Gastroesophageal sphincter (tissue), 4 donors: Measurements from ENCODE around the gene SPINT1. TPM values are rescaled to one million over a fixed set of nuclear protein-coding genes. Genes with fewer than 3 reads are reported as not detected.

ENCODE experiments used
- ATAC-seq: fragments of 150-250 bp; one replicate; pipeline ENCODE4 v1.9.1; 2016; ENCODE audit warnings: mild to moderate bottlenecking, moderate library complexity
- H3K27ac ChIP-seq, 4 donors: fragments of 200-600 bp; sonication (generic) in 3 of 4; 1 replicate in 3 of 4; 2 replicates in 1 of 4; pipeline ENCODE4 v1.5.1; 2016 to 2019
- H3K27me3 ChIP-seq: fragments of 200-600 bp; sonication (generic); one replicate; pipeline ENCODE4 v1.5.1; 2019
- H3K36me3 ChIP-seq, 2 donors: fragments of 200-600 bp; sonication (generic); one replicate each; pipeline ENCODE4 v1.5.1; 2019; ENCODE audit warnings: control low read depth in 1 of 2
- H3K4me1 ChIP-seq, 3 donors: fragments of 200-600 bp; sonication (generic); 1 replicate in 2 of 3; 2 replicates in 1 of 3; pipeline ENCODE4 v1.5.1; 2016 to 2019; ENCODE audit warnings: control low read depth in 2 of 3
- H3K4me3 ChIP-seq, 2 donors: fragments of 200-600 bp; sonication (generic); one replicate each; pipeline ENCODE4 v1.5.1; 2019; ENCODE audit warnings: mild to moderate bottlenecking in 1 of 2, moderate library complexity in 1 of 2
- H3K9me3 ChIP-seq, 3 donors: fragments of 200-600 bp; sonication (generic); one replicate each; pipeline ENCODE4 v1.5.1; 2017 to 2019; ENCODE audit warnings: control low read depth in 2 of 3
- CTCF ChIP-seq, 4 experiments: fragments of 200-600 bp in 2 of 4; fragments of 450-650 bp in 2 of 4; sonication (generic) in 1 of 4; IDR thresholded peaks; one replicate each; pipeline ENCODE4 v1.5.1; 2017 to 2019; ENCODE audit warnings: antibody characterized with exemption in 4 of 4, mild to moderate bottlenecking in 2 of 4, moderate library complexity in 2 of 4
- EP300 ChIP-seq: sonication (generic); formaldehyde crosslinking; IDR thresholded peaks from one replicate; pipeline ENCODE4 v1.6.1; 2017; ENCODE audit warnings: antibody characterized with exemption, mild to moderate bottlenecking
- POLR2A ChIP-seq, 2 donors: fragments of 450-650 bp; IDR thresholded peaks; one replicate each; pipeline ENCODE4 v1.6.1; 2017; ENCODE audit warnings: antibody characterized with exemption in 2 of 2, mild to moderate bottlenecking in 2 of 2, moderate library complexity in 1 of 2
- POLR2AphosphoS5 ChIP-seq: sonication (generic); formaldehyde crosslinking; IDR thresholded peaks from one replicate; pipeline ENCODE4 v1.6.1; 2017; ENCODE audit warnings: antibody characterized with exemption
- WGBS, 2 donors: methylation state at CpG; one replicate each; pipeline ENCODE4 v1.1.5; 2018; ENCODE audit warnings: low coverage in 1 of 2; 5-methylcytosine and 5-hydroxymethylcytosine counted together
- total RNA-seq, 4 donors: library from RNA; depleted of rRNA; stranded (reverse); fragments of >200 nt; gene quantifications; one replicate each; pipeline ENCODE4 v1.1.0, GENCODE V29; 2016

The SPINT1 gene
- total RNA-seq, 4 donors from 2014 or later, result 2.0 to 29.8 (median 2.8) TPM

- no peak for TF ChIP-seq CTCF (IDR thresholded peaks at IDR 0.05)
- TF ChIP-seq POLR2AphosphoS5, result no peak
- no peak for TF ChIP-seq POLR2A (IDR thresholded peaks at IDR 0.05)
- no peak for TF ChIP-seq EP300
- 83 to 100% methylated on average over 1 to 2 of the region's 36 CpGs for WGBS, 2 donors
- H3K4me1 ChIP-seq, result peaks cover 0 to 73% (median 8%) of the 10 kb centered on the region in 3 donors
- H3K9me3 ChIP-seq, result no peaks in the 10 kb centered on the region
- no peak overlapping the region for H3K4me3 ChIP-seq
- no peak overlapping the region for H3K27ac ChIP-seq
- ATAC-seq, result no peak
- no peaks in the 10 kb centered on the region for H3K27me3 ChIP-seq
- peaks cover 0 to 78% of the 10 kb centered on the region in 2 donors for H3K36me3 ChIP-seq
Measured at GRCh38 chr15:40900256-40901052, 56.6 kb downstream of the SPINT1 start.

- H3K4me1 ChIP-seq, result peaks cover 0 to 73% (median 10%) of the 10 kb centered on the region in 3 donors
- no peak for ATAC-seq
Measured at GRCh38 chr15:40901053-40901443, 57.2 kb downstream of the SPINT1 start.

GRCh38 chr15:40902605-40903561, 59.0 kb downstream of the SPINT1 start:
- H3K27ac ChIP-seq, result peak overlapping the region in 2 of 4 donors; percentile 12 to 91
- no peak overlapping the region for H3K4me3 ChIP-seq
- no peaks in the 10 kb centered on the region for H3K9me3 ChIP-seq
- no peaks in the 10 kb centered on the region for H3K27me3 ChIP-seq
- H3K4me1 ChIP-seq, result peaks cover 0 to 80% (median 21%) of the 10 kb centered on the region in 3 donors
- peaks cover 0 to 59% of the 10 kb centered on the region in 2 donors for H3K36me3 ChIP-seq
- TF ChIP-seq EP300 (no peak), POLR2AphosphoS5 (no peak)
- ATAC-seq, result no peak
- 78 to 92% methylated on average over 5 to 6 of the region's 33 CpGs for WGBS, 2 donors

More at GRCh38 chr15:40901053-40901443, 57.2 kb downstream of the SPINT1 start:
- Histone ChIP-seq H3K4me3 (no peak overlapping the region), H3K9me3 (no peaks in the 10 kb centered on the region), H3K27me3 (no peaks in the 10 kb centered on the region), H3K27ac (no peak overlapping the region), H3K36me3 (peaks cover 0 to 75% of the 10 kb centered on the region in 2 donors)
- TF ChIP-seq POLR2AphosphoS5 (no peak), POLR2A (IDR thresholded peaks at IDR 0.05) (no peak), EP300 (no peak), CTCF (IDR thresholded peaks at IDR 0.05) (no peak)
- WGBS, 2 donors, result 73 to 92% methylated on average over 2 to 5 of the region's 5 CpGs

GRCh38 chr15:40904552-40905201, 60.8 kb downstream of the SPINT1 start:
- 54 to 58% methylated on average over 3 to 7 of the region's 7 CpGs for WGBS, 2 donors
- Histone ChIP-seq H3K4me1 (peaks cover 0 to 81% (median 21%) of the 10 kb centered on the region in 3 donors), H3K27ac (peak overlapping the region in 3 of 4 donors; percentile 12 to 91 (median 18)), H3K4me3 (no peak overlapping the region), H3K9me3 (no peaks in the 10 kb centered on the region), H3K36me3 (peaks cover 0 to 41% of the 10 kb centered on the region in 2 donors), H3K27me3 (no peaks in the 10 kb centered on the region)
- no peak for ATAC-seq
- no peak for TF ChIP-seq CTCF (IDR thresholded peaks at IDR 0.05)
- no peak for TF ChIP-seq EP300
- TF ChIP-seq POLR2A (IDR thresholded peaks at IDR 0.05), result no peak
- no peak for TF ChIP-seq POLR2AphosphoS5
